ENCODE data around the gene C1orf21.

The C1orf21 gene

GRCh38 chr1:184567009-184567408, 180.2 kb downstream of the C1orf21 start:
- ChIA-PET CTCF (interaction anchor here (0.9 to 1.6 kb wide), 5 partner anchors 9 to 491 kb away, joined by 3 to 5 read pairs (median 4); no protein-coding TSS in a partner anchor), POLR2A (no interaction called here)
- no peak for DNase-seq (ENCODE audit: extremely low spot score)
- TF ChIP-seq CTCF (IDR thresholded peaks at IDR 0.05; ENCODE audit: control extremely low read depth, extremely low read depth, low read depth, missing control alignments) = no peak

- ChIA-PET CTCF (interaction anchor here (1.0 to 1.5 kb wide), 3 partner anchors 10 to 96 kb away, joined by 3 to 5 read pairs (median 5); no protein-coding TSS in a partner anchor), POLR2A (no interaction called here)
- DNase-seq (ENCODE audit: extremely low spot score) = no peak
- no peak for TF ChIP-seq CTCF (IDR thresholded peaks at IDR 0.05; ENCODE audit: control extremely low read depth, extremely low read depth, low read depth, missing control alignments)
Measured at GRCh38 chr1:184567637-184568036, 180.8 kb downstream of the C1orf21 start.

GRCh38 chr1:184568148-184568547, 181.3 kb downstream of the C1orf21 start:
- DNase-seq (ENCODE audit: extremely low spot score) = no peak
- POLR2A ChIA-PET = no interaction called here
- CTCF ChIA-PET = interaction anchor here (0.9 to 1.5 kb wide), 2 partner anchors 10 to 346 kb away, joined by 3 to 5 read pairs; no protein-coding TSS in a partner anchor
- TF ChIP-seq CTCF (IDR thresholded peaks at IDR 0.05; ENCODE audit: control extremely low read depth, extremely low read depth, low read depth, missing control alignments) = no peak

GRCh38 chr1:184569106-184569505, 182.3 kb downstream of the C1orf21 start:
- DNase-seq (ENCODE audit: extremely low spot score) = no peak

GRCh38 chr1:184574588-184574987, 187.8 kb downstream of the C1orf21 start:
- no peak for DNase-seq (ENCODE audit: extremely low spot score)
- no peak for TF ChIP-seq CTCF (IDR thresholded peaks at IDR 0.05; ENCODE audit: control extremely low read depth, extremely low read depth, low read depth, missing control alignments)
- ChIA-PET CTCF (interaction anchor here (1.3 kb wide), 1 partner anchor 90 kb away, joined by 5 read pairs; no protein-coding TSS in a partner anchor), POLR2A (no interaction called here)

More at GRCh38 chr1:184569106-184569505, 182.3 kb downstream of the C1orf21 start:
- no peak for TF ChIP-seq CTCF (IDR thresholded peaks at IDR 0.05; ENCODE audit: control extremely low read depth, extremely low read depth, low read depth, missing control alignments)
- CTCF ChIA-PET = no interaction called here
- POLR2A ChIA-PET = no interaction called here

GRCh38 chr1:184576822-184577221, 190.0 kb downstream of the C1orf21 start:
- ChIA-PET CTCF (no interaction called here), POLR2A (no interaction called here)
- no peak for TF ChIP-seq CTCF (IDR thresholded peaks at IDR 0.05; ENCODE audit: control extremely low read depth, extremely low read depth, low read depth, missing control alignments)
- no peak for DNase-seq (ENCODE audit: extremely low spot score)

- ChIA-PET POLR2A (no interaction called here), CTCF (no interaction called here)
- TF ChIP-seq CTCF (IDR thresholded peaks at IDR 0.05; ENCODE audit: control extremely low read depth, extremely low read depth, low read depth, missing control alignments) = no peak
- DNase-seq (ENCODE audit: extremely low spot score) = no peak
Measured at GRCh38 chr1:184577319-184577718, 190.5 kb downstream of the C1orf21 start.
